Bladder microvascular endothelial cell (primary cell): ENCODE measurements around the gene ADAMTSL3. TPM values are rescaled to one million over a fixed set of nuclear protein-coding genes. Genes with fewer than 3 reads are reported as not detected.

Experiments
- total RNA-seq: library from RNA; depleted of rRNA; stranded (reverse); fragments of >200 nt; gene quantifications from 2 replicates; pipeline ENCODE4 v1.2.3, GENCODE V29; 2014

Gene ADAMTSL3, protein sequence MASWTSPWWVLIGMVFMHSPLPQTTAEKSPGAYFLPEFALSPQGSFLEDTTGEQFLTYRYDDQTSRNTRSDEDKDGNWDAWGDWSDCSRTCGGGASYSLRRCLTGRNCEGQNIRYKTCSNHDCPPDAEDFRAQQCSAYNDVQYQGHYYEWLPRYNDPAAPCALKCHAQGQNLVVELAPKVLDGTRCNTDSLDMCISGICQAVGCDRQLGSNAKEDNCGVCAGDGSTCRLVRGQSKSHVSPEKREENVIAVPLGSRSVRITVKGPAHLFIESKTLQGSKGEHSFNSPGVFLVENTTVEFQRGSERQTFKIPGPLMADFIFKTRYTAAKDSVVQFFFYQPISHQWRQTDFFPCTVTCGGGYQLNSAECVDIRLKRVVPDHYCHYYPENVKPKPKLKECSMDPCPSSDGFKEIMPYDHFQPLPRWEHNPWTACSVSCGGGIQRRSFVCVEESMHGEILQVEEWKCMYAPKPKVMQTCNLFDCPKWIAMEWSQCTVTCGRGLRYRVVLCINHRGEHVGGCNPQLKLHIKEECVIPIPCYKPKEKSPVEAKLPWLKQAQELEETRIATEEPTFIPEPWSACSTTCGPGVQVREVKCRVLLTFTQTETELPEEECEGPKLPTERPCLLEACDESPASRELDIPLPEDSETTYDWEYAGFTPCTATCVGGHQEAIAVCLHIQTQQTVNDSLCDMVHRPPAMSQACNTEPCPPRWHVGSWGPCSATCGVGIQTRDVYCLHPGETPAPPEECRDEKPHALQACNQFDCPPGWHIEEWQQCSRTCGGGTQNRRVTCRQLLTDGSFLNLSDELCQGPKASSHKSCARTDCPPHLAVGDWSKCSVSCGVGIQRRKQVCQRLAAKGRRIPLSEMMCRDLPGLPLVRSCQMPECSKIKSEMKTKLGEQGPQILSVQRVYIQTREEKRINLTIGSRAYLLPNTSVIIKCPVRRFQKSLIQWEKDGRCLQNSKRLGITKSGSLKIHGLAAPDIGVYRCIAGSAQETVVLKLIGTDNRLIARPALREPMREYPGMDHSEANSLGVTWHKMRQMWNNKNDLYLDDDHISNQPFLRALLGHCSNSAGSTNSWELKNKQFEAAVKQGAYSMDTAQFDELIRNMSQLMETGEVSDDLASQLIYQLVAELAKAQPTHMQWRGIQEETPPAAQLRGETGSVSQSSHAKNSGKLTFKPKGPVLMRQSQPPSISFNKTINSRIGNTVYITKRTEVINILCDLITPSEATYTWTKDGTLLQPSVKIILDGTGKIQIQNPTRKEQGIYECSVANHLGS (N-terminal part only)
- under 0.01 and 9.2 TPM in 2 replicates for total RNA-seq

DNA sequence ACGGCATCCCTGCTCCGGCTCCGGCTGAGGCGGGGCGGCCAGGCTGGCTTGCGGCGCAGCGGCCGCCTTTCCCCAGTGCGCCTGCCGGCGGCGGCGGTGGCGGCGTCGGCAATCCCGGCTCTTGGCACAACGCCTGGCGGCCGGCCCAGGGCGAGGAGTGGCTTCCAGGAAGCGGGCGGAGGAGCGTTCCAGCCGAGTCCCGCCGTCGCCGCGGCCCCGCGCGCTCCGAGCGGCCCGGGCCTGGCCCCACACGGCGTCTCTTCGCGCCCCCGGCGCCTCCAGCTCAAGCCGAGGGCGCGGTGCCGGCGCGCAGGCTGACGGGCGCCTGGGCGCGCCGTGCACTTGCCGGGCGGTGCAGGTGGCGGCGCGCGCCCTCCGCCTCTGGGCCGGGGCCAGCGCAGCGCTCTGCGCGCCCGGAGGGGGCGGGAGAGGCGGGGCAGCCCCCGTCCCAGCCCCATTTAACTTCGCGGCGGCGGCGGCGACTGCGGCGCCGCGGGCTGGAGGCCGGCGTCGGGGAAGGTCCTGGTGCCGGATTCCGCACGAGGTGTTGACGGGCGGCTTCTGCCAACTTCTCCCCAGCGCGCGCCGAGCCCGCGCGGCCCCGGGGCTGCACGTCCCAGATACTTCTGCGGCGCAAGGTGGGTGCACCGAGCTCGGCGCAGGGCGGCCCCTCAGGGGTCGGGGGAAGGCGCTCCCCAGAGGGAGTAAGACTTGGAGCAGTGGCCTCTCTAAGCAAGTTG, at the start of gene ADAMTSL3:
ADAMTSL3 (plus strand) TSS at position 485 of the 740 bp plus-strand sequence. CDS start 1,639 bp downstream, outside the sequence.

Other genes with a start within 250 kb of the ADAMTSL3 start
- gene SH3GL3, start 206.8 kb upstream of the ADAMTSL3 start, total RNA-seq = not detected in 2 replicates